Nephron (organoid): ENCODE results near the gene F8.

Experiments
- H3K27ac Mint-ChIP-seq, 3 experiments: 2 replicates each; pipeline ENCODE4 v1.8.0; 2020; ENCODE audit warnings: mixed read lengths in 3 of 3, mild to moderate bottlenecking in 2 of 3, moderate library complexity in 1 of 3
- H3K27me3 Mint-ChIP-seq: 2 replicates; pipeline ENCODE4 v1.8.0; 2021; ENCODE audit warnings: low read depth, mild to moderate bottlenecking, moderate library complexity, mixed read lengths
- H3K36me3 Mint-ChIP-seq: 2 replicates; pipeline ENCODE4 v1.8.0; 2020; ENCODE audit warnings: low read depth, mixed read lengths
- H3K4me1 Mint-ChIP-seq: 2 replicates; pipeline ENCODE4 v1.8.0; 2020; ENCODE audit warnings: mixed read lengths
- H3K4me3 Mint-ChIP-seq, 3 experiments: 2 replicates each; pipeline ENCODE4 v1.8.0; 2020; ENCODE audit warnings: mild to moderate bottlenecking in 3 of 3, mixed read lengths in 3 of 3, moderate library complexity in 2 of 3
- H3K9me3 Mint-ChIP-seq: 2 replicates; pipeline ENCODE4 v1.8.0; 2020; ENCODE audit warnings: mixed read lengths
- TF ChIP-seq, protein P1 (sequence below), 3 experiments: fragments of 200-600 bp; sonication (generic); IDR thresholded peaks; one replicate each; pipeline ENCODE4 v1.5.0; 2021; ENCODE audit warnings: antibody characterized with exemption in 3 of 3; ENCODE audit not compliant: unreplicated experiment in 3 of 3

F8 gene

DNA sequence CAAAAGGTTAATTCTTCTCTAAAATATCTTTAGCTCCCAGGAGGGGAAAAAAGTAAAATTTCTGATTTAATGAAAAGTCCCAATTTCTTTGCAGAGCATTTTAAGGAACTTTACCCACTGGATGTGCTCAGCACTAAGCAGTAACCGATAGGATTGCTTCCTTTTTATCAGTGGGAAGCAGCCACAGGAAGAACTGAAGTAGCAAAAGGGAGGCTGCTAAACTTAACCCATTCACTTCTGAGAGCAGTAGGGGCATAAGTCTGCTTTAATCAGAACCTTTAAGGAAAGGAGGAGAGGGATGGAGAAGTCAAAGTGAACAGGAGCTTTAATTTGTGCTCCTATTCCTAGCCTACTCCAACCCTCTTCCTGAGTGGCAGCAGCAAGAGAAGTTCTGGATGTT, at the start of gene F8:
Gene F8 (minus strand): TSS at position 139 of the 400 bp plus-strand sequence. CDS start 171 bp downstream, outside the sequence.
- H3K9me3 Mint-ChIP-seq = peaks cover 3% of the 10 kb centered on the region
- H3K4me1 Mint-ChIP-seq = no peaks in the 10 kb centered on the region
- H3K36me3 Mint-ChIP-seq = no peaks in the 10 kb centered on the region
- TF ChIP-seq, protein P1, sequence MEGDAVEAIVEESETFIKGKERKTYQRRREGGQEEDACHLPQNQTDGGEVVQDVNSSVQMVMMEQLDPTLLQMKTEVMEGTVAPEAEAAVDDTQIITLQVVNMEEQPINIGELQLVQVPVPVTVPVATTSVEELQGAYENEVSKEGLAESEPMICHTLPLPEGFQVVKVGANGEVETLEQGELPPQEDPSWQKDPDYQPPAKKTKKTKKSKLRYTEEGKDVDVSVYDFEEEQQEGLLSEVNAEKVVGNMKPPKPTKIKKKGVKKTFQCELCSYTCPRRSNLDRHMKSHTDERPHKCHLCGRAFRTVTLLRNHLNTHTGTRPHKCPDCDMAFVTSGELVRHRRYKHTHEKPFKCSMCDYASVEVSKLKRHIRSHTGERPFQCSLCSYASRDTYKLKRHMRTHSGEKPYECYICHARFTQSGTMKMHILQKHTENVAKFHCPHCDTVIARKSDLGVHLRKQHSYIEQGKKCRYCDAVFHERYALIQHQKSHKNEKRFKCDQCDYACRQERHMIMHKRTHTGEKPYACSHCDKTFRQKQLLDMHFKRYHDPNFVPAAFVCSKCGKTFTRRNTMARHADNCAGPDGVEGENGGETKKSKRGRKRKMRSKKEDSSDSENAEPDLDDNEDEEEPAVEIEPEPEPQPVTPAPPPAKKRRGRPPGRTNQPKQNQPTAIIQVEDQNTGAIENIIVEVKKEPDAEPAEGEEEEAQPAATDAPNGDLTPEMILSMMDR (IDR thresholded peaks at IDR 0.05; ENCODE audit: unreplicated experiment in 3 of 3) = no peak
- no peak within 1 kb of the TSS for H3K4me3 Mint-ChIP-seq
- peak within 1 kb of the TSS in 1 of 3 experiments; percentile 40 for H3K27ac Mint-ChIP-seq
- H3K27me3 Mint-ChIP-seq = no peaks in the 10 kb centered on the region

DNA sequence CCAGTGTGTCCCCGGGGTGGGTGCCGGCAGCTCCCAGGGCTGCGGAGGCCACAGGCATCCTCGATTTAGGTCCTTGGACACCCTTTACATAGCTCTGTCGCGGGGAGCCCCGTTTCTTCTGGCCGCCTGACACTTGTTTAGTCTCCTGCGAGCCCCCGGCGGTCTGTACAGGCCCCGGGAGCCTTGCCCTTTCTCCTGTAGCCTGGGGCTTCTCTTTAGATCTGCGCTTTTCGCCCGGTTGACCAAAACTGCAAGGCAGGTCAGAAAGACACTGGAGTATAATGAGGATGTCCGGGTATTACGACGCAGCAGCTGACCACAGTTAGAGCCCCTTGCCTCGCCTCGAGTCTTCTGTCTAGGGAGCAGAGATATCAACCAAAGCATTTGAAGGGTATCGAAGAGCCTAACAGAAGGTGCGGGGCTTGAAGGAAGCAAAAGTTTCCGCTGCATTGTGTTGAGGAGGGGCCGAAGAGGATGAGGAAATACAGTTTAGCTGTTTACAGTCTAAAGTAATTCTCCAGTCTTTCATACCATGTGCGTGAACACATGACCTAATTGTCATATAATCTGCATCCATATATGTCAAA, 49.3 kb upstream of the F8 start:
- H3K4me3 Mint-ChIP-seq = peak overlapping the region; percentile 94 to 95 (median 94)
- H3K27ac Mint-ChIP-seq = peak overlapping the region; percentile 58 to 93 (median 91)
- no peaks in the 10 kb centered on the region for H3K27me3 Mint-ChIP-seq

DNA sequence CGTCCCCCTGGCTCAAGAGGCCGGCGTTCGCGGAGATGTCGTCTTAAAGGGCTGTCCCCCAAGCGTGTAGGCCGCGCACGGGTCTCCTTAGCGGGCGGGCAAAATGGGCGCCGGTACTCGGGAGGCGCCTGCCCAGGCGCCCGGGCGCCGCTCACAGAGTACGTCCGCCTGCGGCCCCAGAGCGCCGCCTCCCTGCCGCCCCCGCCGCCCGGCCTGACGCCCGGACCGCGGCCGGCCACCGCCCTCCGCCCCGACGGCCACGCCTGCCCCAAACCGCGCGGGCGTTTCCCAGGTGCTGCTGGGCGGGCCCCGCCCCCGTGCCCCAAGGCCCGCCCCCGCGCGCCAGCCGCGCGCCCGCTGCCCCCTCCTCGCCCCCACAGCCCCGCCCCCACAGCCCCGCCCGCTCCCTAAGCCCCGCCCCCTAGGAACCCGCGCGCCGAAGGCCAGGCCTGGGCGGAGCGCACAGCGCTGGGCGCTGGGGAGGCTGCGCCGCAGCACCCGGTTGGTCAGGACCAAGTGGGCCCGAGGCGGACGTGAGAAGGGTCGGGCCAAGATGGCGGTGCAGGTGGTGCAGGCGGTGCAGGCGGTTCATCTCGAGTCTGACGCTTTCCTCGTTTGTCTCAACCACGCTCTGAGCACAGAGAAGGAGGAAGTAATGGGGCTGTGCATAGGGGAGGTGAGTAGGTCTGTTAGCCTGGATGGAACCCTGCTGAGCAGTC, 48.6 kb upstream of the F8 start, which contains the start of the genes BRCC3, CMC4 and MTCP1:
Gene BRCC3 (plus strand): TSS at position 534 of the 719 bp plus-strand sequence. CDS start 20 bp downstream, at position 554.
Gene CMC4 (minus strand): TSS at position 162 of the 719 bp plus-strand sequence. CDS start 7,113 bp downstream, outside the sequence.
Gene MTCP1 (minus strand): TSS at position 162 of the 719 bp plus-strand sequence. CDS start 5,126 bp downstream, outside the sequence.
- TF ChIP-seq, protein P1 (IDR thresholded peaks at IDR 0.05; ENCODE audit: unreplicated experiment in 3 of 3) = no peak
- Mint-ChIP-seq H3K4me3 (peak within 1 kb of the TSS; percentile 94 to 95 (median 94)), H3K4me1 (peaks cover 22% of the 10 kb centered on the region)

More for the DNA sequence above, 49.3 kb upstream of the F8 start:
- peaks cover 24% of the 10 kb centered on the region for H3K36me3 Mint-ChIP-seq
- peaks cover 22% of the 10 kb centered on the region for H3K4me1 Mint-ChIP-seq
- TF ChIP-seq, protein P1 (IDR thresholded peaks at IDR 0.05; ENCODE audit: unreplicated experiment in 3 of 3) = no peak
- H3K9me3 Mint-ChIP-seq = peaks cover 7% of the 10 kb centered on the region

DNA sequence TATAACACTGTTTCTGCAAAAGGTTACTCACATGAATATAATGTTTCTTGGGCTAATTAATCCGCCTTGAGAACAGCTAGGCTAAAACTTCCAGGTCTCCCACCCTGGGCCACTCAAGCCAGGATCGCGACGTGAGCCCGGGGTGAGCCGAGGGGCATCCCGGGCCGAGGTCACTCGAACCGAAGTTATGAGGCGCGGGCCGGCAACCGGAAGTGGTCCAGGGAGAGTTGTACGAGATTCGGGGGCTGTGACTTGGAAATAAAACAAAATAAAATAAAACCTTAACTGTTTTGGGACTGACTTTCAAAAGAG, 48.1 kb upstream of the F8 start:
- Mint-ChIP-seq H3K27me3 (no peaks in the 10 kb centered on the region), H3K4me3 (peak overlapping the region; percentile 73 to 85 (median 83)), H3K4me1 (peaks cover 22% of the 10 kb centered on the region)

More for the DNA sequence above, 48.6 kb upstream of the F8 start, which contains the start of the genes BRCC3, CMC4 and MTCP1:
- Mint-ChIP-seq H3K27ac (peak within 1 kb of the TSS; percentile 58 to 93 (median 91)), H3K27me3 (no peaks in the 10 kb centered on the region), H3K36me3 (peaks cover 24% of the 10 kb centered on the region), H3K9me3 (peaks cover 7% of the 10 kb centered on the region)

DNA sequence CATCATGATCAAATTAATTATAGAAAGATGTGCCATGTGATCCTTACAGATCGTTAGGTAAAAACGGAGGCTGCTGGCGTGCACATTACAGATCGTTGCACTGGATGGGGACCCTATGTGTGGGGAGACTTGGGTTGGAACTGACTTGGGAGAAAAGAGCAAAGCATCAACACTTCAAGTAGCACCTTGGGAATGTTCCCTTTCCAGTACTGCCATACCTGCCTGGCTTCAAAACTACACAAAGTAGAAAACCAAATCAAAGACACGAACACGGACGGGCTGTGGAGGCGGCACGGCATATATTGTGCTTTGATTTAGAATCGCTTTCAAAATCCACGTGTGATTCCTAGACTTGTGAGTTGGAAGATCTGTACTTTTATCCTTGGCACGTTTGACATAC, 47.5 kb upstream of the F8 start:
- H3K36me3 Mint-ChIP-seq = peaks cover 14% of the 10 kb centered on the region
- TF ChIP-seq, protein P1 (IDR thresholded peaks at IDR 0.05; ENCODE audit: unreplicated experiment in 3 of 3) = no peak
- H3K27ac Mint-ChIP-seq = peak overlapping the region; percentile 54 to 63 (median 56)
- H3K4me1 Mint-ChIP-seq = peaks cover 22% of the 10 kb centered on the region
- H3K9me3 Mint-ChIP-seq = peaks cover 7% of the 10 kb centered on the region
- H3K4me3 Mint-ChIP-seq = peak overlapping the region; percentile 73 to 85 (median 83)
- no peaks in the 10 kb centered on the region for H3K27me3 Mint-ChIP-seq

More for the DNA sequence above, 48.1 kb upstream of the F8 start:
- Mint-ChIP-seq H3K9me3 (peaks cover 7% of the 10 kb centered on the region), H3K36me3 (peaks cover 20% of the 10 kb centered on the region), H3K27ac (peak overlapping the region; percentile 54 to 63 (median 56))
- TF ChIP-seq, protein P1 (IDR thresholded peaks at IDR 0.05; ENCODE audit: unreplicated experiment in 3 of 3) = no peak
